ENCODE results near the gene ARL17B.

ARL17B gene

DNA sequence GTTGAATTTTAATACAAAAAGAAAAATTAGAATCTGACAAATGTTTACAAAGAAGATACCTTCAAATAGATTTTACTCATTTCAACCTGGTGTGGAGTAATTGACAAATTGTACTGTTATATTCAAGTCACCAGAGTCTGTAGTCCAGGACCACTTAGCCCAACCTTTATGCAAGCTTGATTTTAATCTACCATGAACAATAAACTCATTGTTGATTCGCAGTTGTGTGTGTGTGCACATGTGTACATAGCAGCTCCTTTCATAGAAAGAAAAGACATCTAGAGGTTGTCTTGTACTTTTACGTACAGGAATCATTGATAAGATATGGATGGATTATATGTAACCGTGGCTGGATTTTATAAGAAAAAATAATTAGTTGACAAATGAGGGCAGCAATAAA lies 87.3 kb downstream of the ARL17B start:
- H3K4me3 ChIP-seq (ENCODE audit: insufficient read depth, low read length, poor library complexity, severe bottlenecking): no peak overlapping the region
- no peak overlapping the region for H3K9ac ChIP-seq (ENCODE audit: low read length)
- H3K79me2 ChIP-seq (ENCODE audit: insufficient read depth, low read length): no peaks in the 10 kb centered on the region
- TF ChIP-seq, protein P1, sequence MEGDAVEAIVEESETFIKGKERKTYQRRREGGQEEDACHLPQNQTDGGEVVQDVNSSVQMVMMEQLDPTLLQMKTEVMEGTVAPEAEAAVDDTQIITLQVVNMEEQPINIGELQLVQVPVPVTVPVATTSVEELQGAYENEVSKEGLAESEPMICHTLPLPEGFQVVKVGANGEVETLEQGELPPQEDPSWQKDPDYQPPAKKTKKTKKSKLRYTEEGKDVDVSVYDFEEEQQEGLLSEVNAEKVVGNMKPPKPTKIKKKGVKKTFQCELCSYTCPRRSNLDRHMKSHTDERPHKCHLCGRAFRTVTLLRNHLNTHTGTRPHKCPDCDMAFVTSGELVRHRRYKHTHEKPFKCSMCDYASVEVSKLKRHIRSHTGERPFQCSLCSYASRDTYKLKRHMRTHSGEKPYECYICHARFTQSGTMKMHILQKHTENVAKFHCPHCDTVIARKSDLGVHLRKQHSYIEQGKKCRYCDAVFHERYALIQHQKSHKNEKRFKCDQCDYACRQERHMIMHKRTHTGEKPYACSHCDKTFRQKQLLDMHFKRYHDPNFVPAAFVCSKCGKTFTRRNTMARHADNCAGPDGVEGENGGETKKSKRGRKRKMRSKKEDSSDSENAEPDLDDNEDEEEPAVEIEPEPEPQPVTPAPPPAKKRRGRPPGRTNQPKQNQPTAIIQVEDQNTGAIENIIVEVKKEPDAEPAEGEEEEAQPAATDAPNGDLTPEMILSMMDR (IDR thresholded peaks at IDR 0.05; ENCODE audit: insufficient read depth, low read length, poor library complexity, severe bottlenecking): no peak
- TF ChIP-seq EZH2phosphoT487 (conservative IDR thresholded peaks at IDR 0.05; ENCODE audit: low read length): no peak
- H2AFZ ChIP-seq (ENCODE audit: low read depth, low read length, severe bottlenecking): no peak overlapping the region
- no peaks in the 10 kb centered on the region for H3K36me3 ChIP-seq (ENCODE audit: low read length)
- H3K4me2 ChIP-seq (ENCODE audit: low read depth, low read length, poor library complexity, severe bottlenecking): no peak overlapping the region
- 0 out of 2 replicates have a peak, but pooled peaks cover 3% of the 10 kb centered on the region for H4K20me1 ChIP-seq (ENCODE audit: low read depth, low read length)
- H3K9me2 ChIP-seq (replicated peaks; ENCODE audit: insufficient read depth, low read length): no peaks in the 10 kb centered on the region
- H3K27me3 ChIP-seq (ENCODE audit: low read length): no peaks in the 10 kb centered on the region
- H3K9me3 ChIP-seq (ENCODE audit: insufficient read depth, low read length): no peaks in the 10 kb centered on the region
- H3K27ac ChIP-seq (ENCODE audit: low read depth, low read length): no peak overlapping the region
- no peaks in the 10 kb centered on the region for H3F3A ChIP-seq (ENCODE audit: insufficient read depth)

DNA sequence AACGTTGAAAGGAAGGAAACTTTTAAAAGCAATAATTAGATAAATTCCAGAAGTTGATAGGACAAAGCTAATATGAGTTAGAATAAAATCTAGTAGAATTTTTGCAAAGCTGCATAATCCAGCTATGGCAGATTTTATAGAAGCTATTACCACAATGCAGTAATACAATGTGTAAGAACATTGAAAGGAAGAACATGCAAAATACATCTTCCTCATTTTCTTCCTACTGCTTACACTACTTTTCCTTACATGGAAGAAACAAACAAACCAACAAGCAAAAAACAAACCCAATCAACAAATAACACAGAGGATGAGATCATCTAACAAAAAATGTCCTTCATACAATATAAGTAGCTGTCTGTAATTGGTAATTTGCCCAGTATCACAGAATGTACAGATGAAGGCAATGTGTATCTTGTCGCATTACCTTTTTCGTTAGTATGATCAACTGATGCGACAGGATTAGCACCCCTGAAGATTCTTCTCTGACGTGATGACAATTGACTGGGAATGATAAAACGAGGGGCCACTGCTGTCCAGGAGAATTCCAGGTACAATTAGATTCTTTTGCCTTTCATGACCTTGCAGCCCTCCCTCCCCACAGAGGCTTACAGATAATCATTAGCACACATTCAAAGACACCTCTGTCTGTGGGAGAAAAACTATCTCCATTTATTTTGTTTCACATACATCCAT lies 87.9 kb downstream of the ARL17B start:
- no peaks in the 10 kb centered on the region for H3K27me3 ChIP-seq (ENCODE audit: low read length)
- H4K20me1 ChIP-seq (ENCODE audit: low read depth, low read length): 0 out of 2 replicates have a peak, but pooled peaks cover 3% of the 10 kb centered on the region
- no peak for TF ChIP-seq EZH2phosphoT487 (conservative IDR thresholded peaks at IDR 0.05; ENCODE audit: low read length)
- TF ChIP-seq, protein P1 (IDR thresholded peaks at IDR 0.05; ENCODE audit: insufficient read depth, low read length, poor library complexity, severe bottlenecking): no peak
- H2AFZ ChIP-seq (ENCODE audit: low read depth, low read length, severe bottlenecking): no peak overlapping the region
- no peak overlapping the region for H3K9ac ChIP-seq (ENCODE audit: low read length)
- H3K4me3 ChIP-seq (ENCODE audit: insufficient read depth, low read length, poor library complexity, severe bottlenecking): no peak overlapping the region
- H3K79me2 ChIP-seq (ENCODE audit: insufficient read depth, low read length): no peaks in the 10 kb centered on the region
- no peaks in the 10 kb centered on the region for H3K36me3 ChIP-seq (ENCODE audit: low read length)
- H3K9me3 ChIP-seq (ENCODE audit: insufficient read depth, low read length): no peaks in the 10 kb centered on the region
- no peak overlapping the region for H3K4me2 ChIP-seq (ENCODE audit: low read depth, low read length, poor library complexity, severe bottlenecking)
- H3K27ac ChIP-seq (ENCODE audit: low read depth, low read length): no peak overlapping the region
- H3K9me2 ChIP-seq (replicated peaks; ENCODE audit: insufficient read depth, low read length): no peaks in the 10 kb centered on the region
- H3F3A ChIP-seq (ENCODE audit: insufficient read depth): 0 out of 2 replicates have a peak, but pooled peaks cover under 1% of the 10 kb centered on the region

DNA sequence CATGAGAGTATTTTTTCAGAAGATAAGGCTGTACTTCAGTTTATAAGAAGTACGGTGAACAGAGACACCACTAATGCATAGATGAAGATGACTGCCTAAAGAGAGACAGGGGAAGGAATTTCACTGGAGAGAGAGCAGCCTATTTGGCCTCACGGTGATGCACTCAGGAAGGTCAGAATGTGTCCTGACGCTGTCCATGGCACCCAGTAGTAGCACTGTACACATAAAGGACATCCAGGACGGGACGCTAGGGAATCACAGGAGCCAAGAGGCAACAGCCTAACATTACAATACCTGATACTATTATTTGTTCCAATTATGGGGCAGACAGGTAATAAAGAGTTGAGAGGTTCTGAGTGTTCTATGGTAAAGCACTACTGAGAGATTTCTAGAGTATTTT lies 91.5 kb downstream of the ARL17B start:
- Histone ChIP-seq H3K4me3 (ENCODE audit: insufficient read depth, low read length, poor library complexity, severe bottlenecking) (no peak overlapping the region), H3K9me2 (replicated peaks; ENCODE audit: insufficient read depth, low read length) (no peaks in the 10 kb centered on the region), H3K9ac (ENCODE audit: low read length) (no peak overlapping the region), H3K79me2 (ENCODE audit: insufficient read depth, low read length) (no peaks in the 10 kb centered on the region), H3K27ac (ENCODE audit: low read depth, low read length) (no peak overlapping the region), H3K36me3 (ENCODE audit: low read length) (no peaks in the 10 kb centered on the region), H3K4me2 (ENCODE audit: low read depth, low read length, poor library complexity, severe bottlenecking) (no peak overlapping the region), H4K20me1 (ENCODE audit: low read depth, low read length) (0 out of 2 replicates have a peak, but pooled peaks cover 3% of the 10 kb centered on the region), H3K9me3 (ENCODE audit: insufficient read depth, low read length) (no peaks in the 10 kb centered on the region), H3F3A (ENCODE audit: insufficient read depth) (0 out of 2 replicates have a peak, but pooled peaks cover 4% of the 10 kb centered on the region), H2AFZ (ENCODE audit: low read depth, low read length, severe bottlenecking) (no peak overlapping the region), H3K27me3 (ENCODE audit: low read length) (no peaks in the 10 kb centered on the region)
- TF ChIP-seq, protein P1 (IDR thresholded peaks at IDR 0.05; ENCODE audit: insufficient read depth, low read length, poor library complexity, severe bottlenecking): no peak
- TF ChIP-seq EZH2phosphoT487 (conservative IDR thresholded peaks at IDR 0.05; ENCODE audit: low read length): no peak

Data from SU-DHL-6 (cell line).